Keratinocyte (primary cell): Measurements from ENCODE around the gene TDRD10. TPM values are rescaled to one million over a fixed set of nuclear protein-coding genes. Genes with fewer than 3 reads are reported as not detected.

Source experiments
- DNase-seq: peaks from one replicate; pipeline ENCODE4 v3.0.0-alpha.2; 2011; ENCODE audit warnings: low read depth, missing footprints, low spot score
- FAIRE-seq: peaks from 2 replicates; lab custom pipeline; 2011; peaks lifted over from hg19 to GRCh38; lab: Jason Lieb, UNC
- H2AFZ ChIP-seq: 2 replicates; pipeline ENCODE4 v1.6.0; 2012; ENCODE audit warnings: low read length, control low read depth, inconsistent platforms; ENCODE audit not compliant: control insufficient read depth
- H3K27ac ChIP-seq: 2 replicates; pipeline ENCODE4 v1.5.1; 2011; ENCODE audit warnings: low read length; ENCODE audit not compliant: control insufficient read depth, insufficient read depth
- H3K27me3 ChIP-seq: 3 replicates; pipeline ENCODE4 v1.6.0; 2011; ENCODE audit warnings: low read length; ENCODE audit not compliant: control insufficient read depth, insufficient read depth; ENCODE audit errors: extremely low read depth
- H3K36me3 ChIP-seq, 2 experiments: 2 replicates in 1 of 2; 3 replicates in 1 of 2; pipeline ENCODE4 v1.5.1; 2011; ENCODE audit warnings: low read length in 2 of 2, mild to moderate bottlenecking in 1 of 2; ENCODE audit not compliant: control insufficient read depth in 2 of 2, insufficient read depth in 2 of 2; ENCODE audit errors: extremely low read depth in 1 of 2
- H3K4me1 ChIP-seq: 3 replicates; pipeline ENCODE4 v1.5.1; 2011; ENCODE audit warnings: low read length; ENCODE audit not compliant: control insufficient read depth, insufficient read depth; ENCODE audit errors: extremely low read depth
- H3K4me2 ChIP-seq: 3 replicates; pipeline ENCODE4 v1.6.0; 2011; ENCODE audit warnings: low read depth, low read length; ENCODE audit not compliant: control insufficient read depth, insufficient read depth; ENCODE audit errors: extremely low read depth
- H3K4me3 ChIP-seq, 3 experiments: fragments of 200-600 bp in 1 of 3; sonication (generic) in 1 of 3; 2 replicates in 2 of 3; 3 replicates in 1 of 3; pipeline ENCODE4 v1.5.1; 2011 to 2016; ENCODE audit warnings: low read length in 3 of 3, mild to moderate bottlenecking in 3 of 3, control low read depth in 2 of 3, inconsistent platforms in 1 of 3, low read depth in 1 of 3, mixed read lengths in 1 of 3, mixed run types in 1 of 3, moderate library complexity in 1 of 3; ENCODE audit not compliant: control insufficient read depth in 2 of 3, insufficient read depth in 2 of 3; ENCODE audit errors: extremely low read depth in 1 of 3
- H3K79me2 ChIP-seq: 2 replicates; pipeline ENCODE4 v1.6.0; 2012; ENCODE audit warnings: low read length; ENCODE audit not compliant: control insufficient read depth, insufficient read depth
- H3K9ac ChIP-seq: 3 replicates; pipeline ENCODE4 v1.6.0; 2011; ENCODE audit warnings: low read length; ENCODE audit not compliant: control insufficient read depth, insufficient read depth; ENCODE audit errors: extremely low read depth
- H3K9me1 ChIP-seq: 3 replicates; pipeline ENCODE4 v1.6.0; 2011; ENCODE audit warnings: low read length; ENCODE audit not compliant: control insufficient read depth, insufficient read depth; ENCODE audit errors: extremely low read depth
- H3K9me3 ChIP-seq: 2 replicates; pipeline ENCODE4 v1.5.1; 2012; ENCODE audit warnings: low read depth, low read length; ENCODE audit not compliant: control insufficient read depth
- H4K20me1 ChIP-seq: 3 replicates; pipeline ENCODE4 v1.6.0; 2011; ENCODE audit warnings: low read length; ENCODE audit not compliant: control insufficient read depth, insufficient read depth; ENCODE audit errors: extremely low read depth
- EZH2 ChIP-seq: IDR thresholded peaks from one replicate; pipeline ENCODE4 v1.6.1; 2012; ENCODE audit warnings: inconsistent platforms, mild to moderate bottlenecking, low read length, moderate library complexity
- dilution Hi-C: fragments of 300-500 bp; cut with MboI; formaldehyde crosslinking; loops from one replicate; pipeline ENCODE4 v1.7.0; 2020; ENCODE audit warnings: low sequenced_read_pairs; ENCODE audit not compliant: extremely low pct_ligation_motif_present
- polyA plus RNA-seq, 5 experiments: library from polyadenylated mRNA; depleted of rRNA in 3 of 5; stranded (reverse) in 3 of 5; stranded (forward) in 1 of 5; unstranded in 1 of 5; fragments of >200 nt; gene quantifications; 1 replicate in 1 of 5; 2 replicates in 3 of 5; 3 replicates in 1 of 5; pipeline versions ENCODE4 v1.2.1 to v1.2.3, GENCODE V29; 2011 to 2012; ENCODE audit warnings: missing spikeins in 2 of 5, low read depth in 1 of 5, low replicate concordance in 1 of 5
- TF ChIP-seq, protein P1 (sequence below), 3 experiments: IDR thresholded peaks in 1 of 3; conservative IDR thresholded peaks in 1 of 3; optimal IDR thresholded peaks in 1 of 3; 2 replicates in 2 of 3; 3 replicates in 1 of 3; pipeline versions ENCODE3 to v1.5.1; 2011; ENCODE audit warnings: low read length in 3 of 3, mild to moderate bottlenecking in 3 of 3, moderate library complexity in 2 of 3, control low read depth in 1 of 3, inconsistent platforms in 1 of 3; ENCODE audit not compliant: insufficient read depth in 2 of 3; ENCODE audit errors: extremely low read depth in 1 of 3

Gene TDRD10
- polyA plus RNA-seq, 1 donor (not counting 4 experiments of a cell fraction or from before 2014, with no cell fraction given): not detected

DNA sequence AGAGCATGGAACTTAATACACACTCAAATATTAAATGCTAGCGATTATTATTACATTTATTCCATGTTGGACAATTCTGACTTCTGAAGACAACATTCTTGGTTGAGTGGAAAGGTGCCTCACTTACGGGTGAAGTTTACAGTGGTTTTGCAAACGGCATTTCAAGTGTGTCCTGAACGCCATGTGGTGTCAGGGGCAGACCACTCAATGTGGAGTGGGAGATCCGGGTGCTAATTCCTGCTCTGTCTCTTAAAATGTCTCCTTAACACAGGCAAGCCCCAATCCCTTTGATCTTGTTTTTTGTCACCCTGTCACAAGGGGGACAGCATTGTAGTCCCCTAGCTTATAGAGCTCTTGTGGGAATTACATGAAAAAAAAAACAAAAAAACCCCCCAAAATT is 5.6 kb upstream of the TDRD10 start:
- peaks cover 4% of the 10 kb centered on the region for H3K4me1 ChIP-seq
- H4K20me1 ChIP-seq: no peaks in the 10 kb centered on the region
- no peak for TF ChIP-seq EZH2
- TF ChIP-seq, protein P1, sequence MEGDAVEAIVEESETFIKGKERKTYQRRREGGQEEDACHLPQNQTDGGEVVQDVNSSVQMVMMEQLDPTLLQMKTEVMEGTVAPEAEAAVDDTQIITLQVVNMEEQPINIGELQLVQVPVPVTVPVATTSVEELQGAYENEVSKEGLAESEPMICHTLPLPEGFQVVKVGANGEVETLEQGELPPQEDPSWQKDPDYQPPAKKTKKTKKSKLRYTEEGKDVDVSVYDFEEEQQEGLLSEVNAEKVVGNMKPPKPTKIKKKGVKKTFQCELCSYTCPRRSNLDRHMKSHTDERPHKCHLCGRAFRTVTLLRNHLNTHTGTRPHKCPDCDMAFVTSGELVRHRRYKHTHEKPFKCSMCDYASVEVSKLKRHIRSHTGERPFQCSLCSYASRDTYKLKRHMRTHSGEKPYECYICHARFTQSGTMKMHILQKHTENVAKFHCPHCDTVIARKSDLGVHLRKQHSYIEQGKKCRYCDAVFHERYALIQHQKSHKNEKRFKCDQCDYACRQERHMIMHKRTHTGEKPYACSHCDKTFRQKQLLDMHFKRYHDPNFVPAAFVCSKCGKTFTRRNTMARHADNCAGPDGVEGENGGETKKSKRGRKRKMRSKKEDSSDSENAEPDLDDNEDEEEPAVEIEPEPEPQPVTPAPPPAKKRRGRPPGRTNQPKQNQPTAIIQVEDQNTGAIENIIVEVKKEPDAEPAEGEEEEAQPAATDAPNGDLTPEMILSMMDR (optimal IDR thresholded peaks at IDR 0.05 in 1 of 3, IDR thresholded peaks at IDR 0.05 in 1 of 3, conservative IDR thresholded peaks at IDR 0.05 in 1 of 3; ENCODE audit: extremely low read depth in 1 of 3, insufficient read depth in 2 of 3, low read length in 3 of 3): no peak
- H3K27me3 ChIP-seq: peaks cover 32% of the 10 kb centered on the region
- no peaks in the 10 kb centered on the region for H3K9me1 ChIP-seq
- H3K9ac ChIP-seq: no peak overlapping the region
- no peaks in the 10 kb centered on the region for H3K36me3 ChIP-seq
- DNase-seq (no peak), FAIRE-seq (no peak)
- H2AFZ ChIP-seq: no peak overlapping the region
- H3K27ac ChIP-seq: no peak overlapping the region
- no peaks in the 10 kb centered on the region for H3K79me2 ChIP-seq
- no peak overlapping the region for H3K4me2 ChIP-seq
- no peak overlapping the region for H3K4me3 ChIP-seq
- dilution Hi-C loops: no loop called here
- peaks cover 7% of the 10 kb centered on the region for H3K9me3 ChIP-seq

DNA sequence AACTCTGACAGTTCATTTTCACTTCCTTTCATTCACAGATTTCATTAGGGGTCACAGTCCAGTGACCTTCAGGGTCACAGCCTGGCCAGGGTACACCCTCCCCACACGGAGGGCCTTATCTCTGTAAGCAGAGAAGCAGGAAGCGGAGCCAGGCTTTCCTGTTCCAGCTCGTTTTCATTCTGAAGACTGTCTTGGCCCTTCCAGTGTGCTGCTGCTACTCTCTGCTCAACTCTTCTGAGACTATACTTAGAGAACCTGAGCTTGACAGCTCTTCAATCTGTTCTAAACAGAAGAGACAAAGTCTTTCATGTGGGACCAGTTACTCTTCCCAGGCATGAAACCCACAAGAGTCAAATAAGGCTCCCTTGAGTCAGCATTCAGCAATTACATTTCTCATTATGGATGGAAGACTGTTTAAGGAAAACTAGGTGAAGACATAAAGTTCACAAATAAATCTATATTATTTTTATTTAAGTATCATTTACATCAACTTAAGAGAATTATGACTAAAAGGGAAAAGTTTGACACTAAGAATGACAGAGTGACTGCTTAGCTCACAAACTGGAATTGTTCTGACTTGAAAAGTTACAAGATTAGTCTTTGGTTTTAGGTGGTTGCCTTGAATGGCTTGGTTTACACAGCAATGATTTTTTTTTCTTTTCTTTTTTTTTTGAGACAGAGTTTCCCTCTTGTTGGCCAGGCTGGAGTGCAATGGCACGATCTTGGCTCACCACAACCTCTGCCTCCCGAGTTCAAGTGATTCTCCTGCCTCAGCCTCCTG is 4.8 kb upstream of the TDRD10 start:
- Histone ChIP-seq H3K9me1 (no peaks in the 10 kb centered on the region), H3K27me3 (peaks cover 32% of the 10 kb centered on the region), H2AFZ (no peak overlapping the region), H3K4me1 (peaks cover 4% of the 10 kb centered on the region), H3K9ac (no peak overlapping the region), H3K27ac (no peak overlapping the region), H3K9me3 (peaks cover 7% of the 10 kb centered on the region), H4K20me1 (no peaks in the 10 kb centered on the region), H3K4me3 (no peak overlapping the region), H3K36me3 (no peaks in the 10 kb centered on the region), H3K4me2 (no peak overlapping the region), H3K79me2 (no peaks in the 10 kb centered on the region)
- dilution Hi-C loops: no loop called here
- TF ChIP-seq, protein P1 (optimal IDR thresholded peaks at IDR 0.05 in 1 of 3, IDR thresholded peaks at IDR 0.05 in 1 of 3, conservative IDR thresholded peaks at IDR 0.05 in 1 of 3; ENCODE audit: extremely low read depth in 1 of 3, insufficient read depth in 2 of 3, low read length in 3 of 3): no peak
- TF ChIP-seq EZH2: no peak
- no peak for DNase-seq
- no peak for FAIRE-seq
